KMS-11 (cell line): ENCODE data around the gene IFNAR2.

Experiments used
- H2AFZ ChIP-seq: fragments of 200-600 bp; sonication (generic); 2 replicates; pipeline ENCODE4 v1.6.1; 2016; ENCODE audit warnings: antibody characterized with exemption, mixed run types, low read depth
- H3K27ac ChIP-seq: fragments of 200-600 bp; sonication (generic); 2 replicates; pipeline ENCODE4 v1.6.1; 2016; ENCODE audit warnings: mild to moderate bottlenecking, mixed run types
- H3K27me3 ChIP-seq: fragments of 200-600 bp; sonication (generic); 2 replicates; pipeline ENCODE4 v1.6.1; 2017; ENCODE audit warnings: mild to moderate bottlenecking, low read depth, mixed run types, moderate library complexity; ENCODE audit not compliant: insufficient read depth
- H3K36me3 ChIP-seq: fragments of 200-600 bp; sonication (generic); 2 replicates; pipeline ENCODE4 v1.6.1; 2017; ENCODE audit warnings: mild to moderate bottlenecking, mixed run types; ENCODE audit not compliant: insufficient read depth
- H3K4me1 ChIP-seq: fragments of 200-600 bp; sonication (generic); 2 replicates; pipeline ENCODE4 v1.6.1; 2016; ENCODE audit warnings: mild to moderate bottlenecking, low read depth, mixed run types; ENCODE audit not compliant: poor library complexity, severe bottlenecking
- H3K4me2 ChIP-seq: fragments of 200-600 bp; sonication (generic); 2 replicates; pipeline ENCODE4 v1.7.0; 2016; ENCODE audit warnings: mild to moderate bottlenecking, mixed run types
- H3K4me3 ChIP-seq: fragments of 200-600 bp; sonication (generic); IDR thresholded peaks from 2 replicates; pipeline ENCODE4 v1.6.1; 2017; ENCODE audit warnings: low read depth, low read length, mixed read lengths; ENCODE audit not compliant: insufficient read depth
- H3K79me2 ChIP-seq: fragments of 200-600 bp; sonication (generic); 2 replicates; pipeline ENCODE4 v1.6.1; 2016; ENCODE audit warnings: low read depth, mixed run types; ENCODE audit not compliant: insufficient read depth
- H3K9ac ChIP-seq: fragments of 200-600 bp; sonication (generic); 2 replicates; pipeline ENCODE4 v1.6.1; 2016; ENCODE audit warnings: mild to moderate bottlenecking, mixed run types
- H4K20me1 ChIP-seq: fragments of 200-600 bp; sonication (generic); 2 replicates; pipeline ENCODE4 v1.6.1; 2016; ENCODE audit warnings: mild to moderate bottlenecking, mixed run types; ENCODE audit not compliant: insufficient read depth
- TF ChIP-seq, protein P1 (sequence below): fragments of 200-600 bp; sonication (generic); conservative IDR thresholded peaks from 2 replicates; pipeline ENCODE4 v1.6.1; 2017; ENCODE audit warnings: low read depth, mild to moderate bottlenecking, antibody characterized with exemption, low read length, moderate library complexity, mixed read lengths

Gene IFNAR2

DNA sequence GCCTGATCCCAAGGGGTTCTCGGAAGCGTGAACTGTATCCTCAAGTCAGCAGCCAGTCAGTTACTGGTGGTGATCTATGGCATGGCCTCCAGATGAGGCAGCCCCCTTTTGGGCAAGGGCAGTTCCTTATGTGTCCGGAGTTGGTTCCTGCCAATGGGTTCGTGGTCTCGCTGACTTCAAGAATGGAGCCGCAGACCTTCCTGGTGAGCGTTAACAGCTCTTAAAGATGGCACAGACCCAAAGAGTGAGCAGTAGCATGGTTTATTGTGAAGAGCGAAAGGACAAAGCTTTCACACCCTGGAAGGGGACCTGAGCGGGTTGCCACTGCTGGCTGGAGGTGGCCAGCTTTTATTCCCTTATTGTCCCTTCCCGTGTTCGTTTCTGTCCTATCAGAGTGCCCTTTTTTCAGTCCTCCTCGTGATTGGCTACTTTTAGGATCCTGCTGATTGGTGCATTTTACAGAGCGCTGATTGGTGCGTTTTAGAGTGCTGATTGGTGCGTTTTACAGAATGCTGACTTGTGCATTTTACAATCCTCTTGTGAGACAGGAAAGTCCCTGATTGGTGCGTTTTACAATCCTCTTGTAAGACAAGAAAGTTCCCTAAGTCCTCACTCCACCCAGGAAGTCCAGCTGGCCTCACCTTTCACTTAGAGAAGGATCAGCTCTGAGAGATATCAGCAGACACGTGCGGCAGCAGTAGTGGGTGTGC, 27.5 kb downstream of the IFNAR2 start:
- TF ChIP-seq, protein P1, sequence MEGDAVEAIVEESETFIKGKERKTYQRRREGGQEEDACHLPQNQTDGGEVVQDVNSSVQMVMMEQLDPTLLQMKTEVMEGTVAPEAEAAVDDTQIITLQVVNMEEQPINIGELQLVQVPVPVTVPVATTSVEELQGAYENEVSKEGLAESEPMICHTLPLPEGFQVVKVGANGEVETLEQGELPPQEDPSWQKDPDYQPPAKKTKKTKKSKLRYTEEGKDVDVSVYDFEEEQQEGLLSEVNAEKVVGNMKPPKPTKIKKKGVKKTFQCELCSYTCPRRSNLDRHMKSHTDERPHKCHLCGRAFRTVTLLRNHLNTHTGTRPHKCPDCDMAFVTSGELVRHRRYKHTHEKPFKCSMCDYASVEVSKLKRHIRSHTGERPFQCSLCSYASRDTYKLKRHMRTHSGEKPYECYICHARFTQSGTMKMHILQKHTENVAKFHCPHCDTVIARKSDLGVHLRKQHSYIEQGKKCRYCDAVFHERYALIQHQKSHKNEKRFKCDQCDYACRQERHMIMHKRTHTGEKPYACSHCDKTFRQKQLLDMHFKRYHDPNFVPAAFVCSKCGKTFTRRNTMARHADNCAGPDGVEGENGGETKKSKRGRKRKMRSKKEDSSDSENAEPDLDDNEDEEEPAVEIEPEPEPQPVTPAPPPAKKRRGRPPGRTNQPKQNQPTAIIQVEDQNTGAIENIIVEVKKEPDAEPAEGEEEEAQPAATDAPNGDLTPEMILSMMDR, result no peak
- Histone ChIP-seq H3K27me3 (no peaks in the 10 kb centered on the region), H3K79me2 (no peaks in the 10 kb centered on the region), H2AFZ (no peak overlapping the region), H3K27ac (no peak overlapping the region), H3K4me2 (no peak overlapping the region), H3K4me3 (no peak overlapping the region), H3K9ac (no peak overlapping the region), H3K36me3 (no peaks in the 10 kb centered on the region; the same call in 1 of the 2 replicates), H3K4me1 (peaks cover 26% of the 10 kb centered on the region), H4K20me1 (no peaks in the 10 kb centered on the region)

DNA sequence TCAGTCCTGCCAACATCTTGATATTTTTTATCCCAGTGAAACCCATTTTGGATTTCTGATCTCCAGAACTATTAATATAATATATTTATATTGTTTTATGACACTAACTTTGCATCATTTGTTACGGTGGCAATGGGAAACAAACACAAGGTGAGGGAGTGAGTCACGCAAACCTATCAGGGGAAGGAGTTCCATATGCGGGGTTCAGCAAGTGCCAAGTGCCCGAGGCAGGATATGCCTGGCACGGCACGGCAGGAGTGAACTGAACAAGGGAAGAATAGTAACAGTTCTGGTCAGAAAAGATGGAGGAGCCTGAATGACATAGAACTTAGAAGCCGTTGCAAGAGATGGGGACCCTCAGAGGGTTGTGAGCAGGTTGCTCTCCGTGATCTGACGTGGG, 28.7 kb downstream of the IFNAR2 start:
- H3K4me1 ChIP-seq, result peaks cover 28% of the 10 kb centered on the region

DNA sequence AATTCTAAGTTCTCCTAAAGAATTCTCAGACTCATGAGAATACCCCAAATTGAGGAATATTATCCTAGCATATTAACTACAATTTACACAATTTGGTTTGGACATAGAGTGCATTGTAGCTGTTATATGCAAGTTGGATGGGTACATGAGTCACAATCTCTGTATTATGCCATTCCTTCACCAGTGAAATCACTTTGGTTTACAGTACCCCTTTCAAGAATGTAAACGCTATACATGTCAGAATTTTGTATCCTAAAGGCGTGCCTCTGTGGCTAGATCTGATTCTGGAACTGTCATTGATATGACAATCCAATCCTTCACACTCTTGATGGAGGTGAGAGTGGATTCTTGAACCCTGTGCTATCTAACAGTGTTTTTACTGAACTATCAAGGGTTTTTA, 29.7 kb downstream of the IFNAR2 start:
- no peaks in the 10 kb centered on the region for H3K79me2 ChIP-seq
- no peaks in the 10 kb centered on the region for H3K27me3 ChIP-seq
- no peak overlapping the region for H3K27ac ChIP-seq
- TF ChIP-seq, protein P1, result no peak
- H2AFZ ChIP-seq, result no peak overlapping the region
- no peak overlapping the region for H3K4me2 ChIP-seq
- H3K4me3 ChIP-seq, result no peak overlapping the region
- peaks cover 28% of the 10 kb centered on the region for H3K4me1 ChIP-seq
- no peaks in the 10 kb centered on the region; the same call in 1 of the 2 replicates for H3K36me3 ChIP-seq
- H4K20me1 ChIP-seq, result no peaks in the 10 kb centered on the region
- no peak overlapping the region for H3K9ac ChIP-seq

More for the DNA sequence above, 28.7 kb downstream of the IFNAR2 start:
- Histone ChIP-seq H4K20me1 (no peaks in the 10 kb centered on the region), H3K79me2 (no peaks in the 10 kb centered on the region), H3K9ac (no peak overlapping the region), H3K36me3 (no peaks in the 10 kb centered on the region; the same call in 1 of the 2 replicates), H3K27ac (no peak overlapping the region), H2AFZ (no peak overlapping the region), H3K4me3 (no peak overlapping the region), H3K4me2 (no peak overlapping the region), H3K27me3 (no peaks in the 10 kb centered on the region)
- TF ChIP-seq, protein P1, result no peak

DNA sequence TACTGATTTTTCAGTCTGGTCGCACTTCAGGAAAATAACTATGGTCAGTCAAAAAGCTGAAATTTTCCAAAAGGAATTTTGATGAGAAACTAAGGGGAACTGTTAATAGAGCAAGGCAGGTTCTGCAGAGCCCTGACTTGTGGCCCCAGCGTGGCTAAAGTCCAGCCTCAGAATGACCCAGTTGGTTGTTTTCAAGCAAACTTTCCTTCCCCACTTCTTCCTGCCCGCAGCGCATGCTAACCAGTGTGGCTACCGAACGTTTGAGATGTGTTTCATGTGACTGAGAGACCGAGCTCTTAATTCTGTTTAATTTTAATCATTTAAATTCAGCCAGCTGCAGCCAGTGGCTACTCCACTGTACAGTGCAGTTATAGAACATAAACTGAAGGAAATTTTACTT, 30.3 kb downstream of the IFNAR2 start:
- Histone ChIP-seq H3K9ac (no peak overlapping the region), H3K4me2 (no peak overlapping the region), H3K79me2 (no peaks in the 10 kb centered on the region), H4K20me1 (no peaks in the 10 kb centered on the region), H3K27me3 (no peaks in the 10 kb centered on the region), H2AFZ (no peak overlapping the region), H3K27ac (no peak overlapping the region), H3K4me3 (no peak overlapping the region), H3K36me3 (no peaks in the 10 kb centered on the region), H3K4me1 (peaks cover 28% of the 10 kb centered on the region)
- TF ChIP-seq, protein P1, result no peak
